ENCODE measurements around the gene CAPNS2.

The CAPNS2 gene

DNA sequence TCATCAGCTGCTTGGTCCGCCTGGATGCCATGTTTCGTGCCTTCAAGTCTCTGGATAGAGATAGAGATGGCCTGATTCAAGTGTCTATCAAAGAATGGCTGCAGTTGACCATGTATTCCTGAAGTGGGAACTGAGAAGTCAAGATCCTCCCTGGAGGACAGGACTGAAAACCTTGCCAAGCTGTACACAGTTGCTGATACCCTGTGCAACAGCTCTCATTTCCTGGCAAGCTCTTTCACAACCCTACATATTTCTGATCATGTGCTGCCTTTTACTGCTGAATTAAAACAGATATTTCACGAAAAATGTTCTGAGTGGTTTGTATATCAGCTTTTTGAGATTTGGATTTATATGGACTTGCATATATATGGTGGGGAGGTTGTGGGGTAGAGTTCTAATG lies 898 bp downstream of the CAPNS2 start:
- TF ChIP-seq RAD21 (IDR thresholded peaks at IDR 0.05; ENCODE audit: low read depth): no peak
- TF ChIP-seq TAF1 (IDR thresholded peaks at IDR 0.05; ENCODE audit: low read depth): no peak
- no peak for TF ChIP-seq ZBTB7A (IDR thresholded peaks at IDR 0.05; ENCODE audit: low read depth)
- no peak for TF ChIP-seq YY1 (IDR thresholded peaks at IDR 0.05; ENCODE audit: low read depth)
- TF ChIP-seq, protein P1, sequence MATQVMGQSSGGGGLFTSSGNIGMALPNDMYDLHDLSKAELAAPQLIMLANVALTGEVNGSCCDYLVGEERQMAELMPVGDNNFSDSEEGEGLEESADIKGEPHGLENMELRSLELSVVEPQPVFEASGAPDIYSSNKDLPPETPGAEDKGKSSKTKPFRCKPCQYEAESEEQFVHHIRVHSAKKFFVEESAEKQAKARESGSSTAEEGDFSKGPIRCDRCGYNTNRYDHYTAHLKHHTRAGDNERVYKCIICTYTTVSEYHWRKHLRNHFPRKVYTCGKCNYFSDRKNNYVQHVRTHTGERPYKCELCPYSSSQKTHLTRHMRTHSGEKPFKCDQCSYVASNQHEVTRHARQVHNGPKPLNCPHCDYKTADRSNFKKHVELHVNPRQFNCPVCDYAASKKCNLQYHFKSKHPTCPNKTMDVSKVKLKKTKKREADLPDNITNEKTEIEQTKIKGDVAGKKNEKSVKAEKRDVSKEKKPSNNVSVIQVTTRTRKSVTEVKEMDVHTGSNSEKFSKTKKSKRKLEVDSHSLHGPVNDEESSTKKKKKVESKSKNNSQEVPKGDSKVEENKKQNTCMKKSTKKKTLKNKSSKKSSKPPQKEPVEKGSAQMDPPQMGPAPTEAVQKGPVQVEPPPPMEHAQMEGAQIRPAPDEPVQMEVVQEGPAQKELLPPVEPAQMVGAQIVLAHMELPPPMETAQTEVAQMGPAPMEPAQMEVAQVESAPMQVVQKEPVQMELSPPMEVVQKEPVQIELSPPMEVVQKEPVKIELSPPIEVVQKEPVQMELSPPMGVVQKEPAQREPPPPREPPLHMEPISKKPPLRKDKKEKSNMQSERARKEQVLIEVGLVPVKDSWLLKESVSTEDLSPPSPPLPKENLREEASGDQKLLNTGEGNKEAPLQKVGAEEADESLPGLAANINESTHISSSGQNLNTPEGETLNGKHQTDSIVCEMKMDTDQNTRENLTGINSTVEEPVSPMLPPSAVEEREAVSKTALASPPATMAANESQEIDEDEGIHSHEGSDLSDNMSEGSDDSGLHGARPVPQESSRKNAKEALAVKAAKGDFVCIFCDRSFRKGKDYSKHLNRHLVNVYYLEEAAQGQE (IDR thresholded peaks at IDR 0.05; ENCODE audit: low read depth): no peak
- TF ChIP-seq, protein P2, sequence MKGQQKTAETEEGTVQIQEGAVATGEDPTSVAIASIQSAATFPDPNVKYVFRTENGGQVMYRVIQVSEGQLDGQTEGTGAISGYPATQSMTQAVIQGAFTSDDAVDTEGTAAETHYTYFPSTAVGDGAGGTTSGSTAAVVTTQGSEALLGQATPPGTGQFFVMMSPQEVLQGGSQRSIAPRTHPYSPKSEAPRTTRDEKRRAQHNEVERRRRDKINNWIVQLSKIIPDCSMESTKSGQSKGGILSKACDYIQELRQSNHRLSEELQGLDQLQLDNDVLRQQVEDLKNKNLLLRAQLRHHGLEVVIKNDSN (IDR thresholded peaks at IDR 0.05): no peak
- no peak for TF ChIP-seq EGR1 (IDR thresholded peaks at IDR 0.05)
- no peak for TF ChIP-seq CEBPB (IDR thresholded peaks at IDR 0.05)
- TF ChIP-seq TCF12 (IDR thresholded peaks at IDR 0.05; ENCODE audit: low read depth): no peak

DNA sequence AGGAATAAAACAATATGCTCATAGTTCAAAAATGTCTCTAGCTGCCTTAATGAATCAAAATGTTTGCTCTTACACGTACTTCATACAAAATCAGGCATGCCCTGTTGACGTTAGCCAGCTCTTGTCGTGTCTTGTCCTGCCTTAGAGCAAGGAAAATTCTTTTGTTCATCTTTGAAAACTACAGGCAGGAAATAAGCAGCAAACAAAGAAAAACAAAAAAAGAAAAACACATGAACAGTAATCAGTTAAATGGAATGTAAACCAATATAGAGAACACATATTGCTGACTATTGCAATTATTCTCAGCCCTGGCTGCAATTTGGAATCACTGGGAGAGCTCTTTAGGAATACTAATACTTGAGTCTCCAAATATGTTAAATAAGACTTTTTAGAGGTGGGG lies 1.7 kb downstream of the CAPNS2 start:
- TF ChIP-seq TCF12 (IDR thresholded peaks at IDR 0.05; ENCODE audit: low read depth) (no peak), CEBPB (IDR thresholded peaks at IDR 0.05) (no peak)

DNA sequence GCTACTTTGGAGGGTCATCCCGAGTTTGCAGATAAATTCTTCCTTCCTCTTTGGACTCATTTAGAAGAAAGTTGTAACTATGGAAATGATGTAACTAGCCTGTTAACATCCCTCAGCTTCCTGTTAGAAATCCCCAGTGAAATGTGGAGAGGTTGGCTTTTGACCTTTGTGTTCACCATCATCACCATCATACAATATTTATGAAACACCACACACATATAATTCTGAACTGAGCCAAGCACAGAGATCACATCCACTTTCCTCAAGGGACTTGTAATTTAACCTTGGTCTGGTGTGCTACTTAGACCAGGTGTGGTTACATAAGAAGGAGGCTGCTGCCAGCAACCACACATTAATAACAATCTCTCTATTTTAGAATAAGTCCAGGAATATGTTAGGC lies 2.5 kb downstream of the CAPNS2 start:
- TF ChIP-seq YY1 (IDR thresholded peaks at IDR 0.05; ENCODE audit: low read depth): no peak
- TF ChIP-seq RAD21 (IDR thresholded peaks at IDR 0.05; ENCODE audit: low read depth): no peak
- TF ChIP-seq NFIC (IDR thresholded peaks at IDR 0.05): no peak
- no peak for TF ChIP-seq TEAD4 (IDR thresholded peaks at IDR 0.05)
- no peak for TF ChIP-seq CEBPB (IDR thresholded peaks at IDR 0.05)
- TF ChIP-seq TCF12 (IDR thresholded peaks at IDR 0.05; ENCODE audit: low read depth): no peak
- no peak for TF ChIP-seq CREB1 (IDR thresholded peaks at IDR 0.05; ENCODE audit: low read depth)
- TF ChIP-seq, protein P3, sequence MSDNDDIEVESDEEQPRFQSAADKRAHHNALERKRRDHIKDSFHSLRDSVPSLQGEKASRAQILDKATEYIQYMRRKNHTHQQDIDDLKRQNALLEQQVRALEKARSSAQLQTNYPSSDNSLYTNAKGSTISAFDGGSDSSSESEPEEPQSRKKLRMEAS (IDR thresholded peaks at IDR 0.05): no peak

DNA sequence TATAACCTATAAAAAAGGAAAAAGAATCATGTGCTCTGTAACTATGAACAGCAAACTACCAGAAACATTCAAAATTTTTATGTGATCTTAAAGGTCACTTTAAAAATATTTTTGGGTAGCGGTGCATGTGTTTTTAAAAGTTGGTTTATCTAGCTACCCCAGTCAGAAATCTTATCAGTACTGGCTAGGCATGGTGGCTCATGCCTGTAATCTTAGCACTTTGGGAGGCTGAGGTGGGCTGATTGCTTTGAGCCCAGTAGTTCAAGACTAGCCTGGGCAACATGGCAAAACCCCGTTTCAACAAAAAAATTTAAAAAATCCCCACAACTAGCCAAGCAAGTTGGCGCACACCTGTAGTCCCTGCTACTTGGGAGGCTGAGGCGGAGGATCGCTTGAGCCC lies 3.7 kb downstream of the CAPNS2 start:
- TF ChIP-seq RAD21 (IDR thresholded peaks at IDR 0.05; ENCODE audit: low read depth) (no peak), NFIC (IDR thresholded peaks at IDR 0.05) (no peak), FOXM1 (IDR thresholded peaks at IDR 0.05; ENCODE audit: borderline replicate concordance, low read depth) (no peak), CREB1 (IDR thresholded peaks at IDR 0.05; ENCODE audit: low read depth) (no peak), TEAD4 (IDR thresholded peaks at IDR 0.05) (no peak), TCF12 (IDR thresholded peaks at IDR 0.05; ENCODE audit: low read depth) (no peak), EGR1 (IDR thresholded peaks at IDR 0.05) (no peak), EP300 (IDR thresholded peaks at IDR 0.05; ENCODE audit: borderline replicate concordance) (no peak), ZBTB7A (IDR thresholded peaks at IDR 0.05; ENCODE audit: low read depth) (no peak)

DNA sequence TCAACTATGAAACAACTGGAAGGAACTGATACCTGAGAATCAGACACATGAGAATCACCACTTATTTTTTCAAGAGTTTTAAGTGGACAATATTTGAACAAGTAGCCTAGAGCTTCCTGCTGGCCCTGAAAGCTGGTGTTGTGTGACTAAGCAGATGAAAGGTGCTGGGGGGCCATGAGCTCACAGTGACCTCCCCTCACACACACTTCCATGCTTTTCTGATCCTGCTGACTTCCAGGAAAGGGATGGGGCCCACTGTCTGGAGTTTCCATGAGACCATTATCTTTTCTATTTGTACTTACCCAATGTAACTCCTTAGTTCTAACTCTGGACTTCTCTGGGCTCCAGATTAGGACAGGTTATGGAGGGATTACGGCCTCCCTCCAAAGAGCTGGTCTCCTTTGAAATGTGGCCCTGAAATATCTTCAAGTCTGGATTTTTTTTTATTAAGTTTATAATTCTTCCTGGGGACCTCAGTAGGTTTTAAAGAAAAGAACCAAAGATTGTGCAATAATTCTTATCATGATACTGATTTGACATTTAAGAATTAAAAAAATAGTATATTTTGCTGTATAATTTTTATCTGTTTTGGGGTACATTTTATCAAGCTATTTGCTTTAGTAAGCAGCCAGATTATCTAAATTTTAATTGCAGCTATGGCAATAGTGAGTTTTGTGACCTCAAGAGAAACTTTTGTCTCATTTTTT lies 4.9 kb downstream of the CAPNS2 start:
- no peak for TF ChIP-seq CEBPB (IDR thresholded peaks at IDR 0.05)
- no peak for TF ChIP-seq RAD21 (IDR thresholded peaks at IDR 0.05; ENCODE audit: low read depth)
- no peak for TF ChIP-seq EGR1 (IDR thresholded peaks at IDR 0.05)
- TF ChIP-seq TEAD4 (IDR thresholded peaks at IDR 0.05): no peak
- TF ChIP-seq, protein P1 (IDR thresholded peaks at IDR 0.05; ENCODE audit: low read depth): no peak
- no peak for TF ChIP-seq CREB1 (IDR thresholded peaks at IDR 0.05; ENCODE audit: low read depth)
- no peak for TF ChIP-seq EP300 (IDR thresholded peaks at IDR 0.05; ENCODE audit: borderline replicate concordance)
- TF ChIP-seq, protein P3 (IDR thresholded peaks at IDR 0.05): no peak
- TF ChIP-seq ZBTB7A (IDR thresholded peaks at IDR 0.05; ENCODE audit: low read depth): no peak
- TF ChIP-seq TAF1 (IDR thresholded peaks at IDR 0.05; ENCODE audit: low read depth): no peak
- TF ChIP-seq, protein P2 (IDR thresholded peaks at IDR 0.05): no peak
- no peak for TF ChIP-seq NFIC (IDR thresholded peaks at IDR 0.05)
- TF ChIP-seq FOXM1 (IDR thresholded peaks at IDR 0.05; ENCODE audit: borderline replicate concordance, low read depth): no peak
- no peak for TF ChIP-seq YY1 (IDR thresholded peaks at IDR 0.05; ENCODE audit: low read depth)
- TF ChIP-seq TCF12 (IDR thresholded peaks at IDR 0.05; ENCODE audit: low read depth): no peak

DNA sequence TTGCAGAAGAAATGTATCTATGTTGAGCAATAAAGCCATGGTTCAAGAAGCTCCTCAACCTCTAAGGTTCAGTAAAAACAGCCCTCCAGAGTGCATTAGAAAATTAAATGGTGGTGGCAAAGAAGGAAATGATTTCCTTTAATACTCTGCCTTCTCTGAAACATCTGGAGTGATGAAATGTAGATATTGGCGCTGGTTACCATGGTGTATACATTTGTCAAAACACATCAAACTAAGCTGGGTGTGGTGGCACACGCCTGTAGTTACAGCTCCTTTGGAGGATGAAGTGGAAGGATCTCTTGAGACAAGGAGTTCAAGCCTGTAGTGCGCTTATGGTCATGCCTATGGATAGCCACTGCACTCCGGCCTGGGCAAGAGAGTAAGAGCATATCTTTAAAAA lies 6.0 kb downstream of the CAPNS2 start:
- no peak for TF ChIP-seq EGR1 (IDR thresholded peaks at IDR 0.05)
- TF ChIP-seq, protein P2 (IDR thresholded peaks at IDR 0.05): no peak
- TF ChIP-seq RAD21 (IDR thresholded peaks at IDR 0.05; ENCODE audit: low read depth): no peak
- TF ChIP-seq, protein P1 (IDR thresholded peaks at IDR 0.05; ENCODE audit: low read depth): no peak
- no peak for TF ChIP-seq TCF12 (IDR thresholded peaks at IDR 0.05; ENCODE audit: low read depth)
- TF ChIP-seq, protein P3 (IDR thresholded peaks at IDR 0.05): no peak
- no peak for TF ChIP-seq YY1 (IDR thresholded peaks at IDR 0.05; ENCODE audit: low read depth)
- TF ChIP-seq EP300 (IDR thresholded peaks at IDR 0.05; ENCODE audit: borderline replicate concordance): no peak
- no peak for TF ChIP-seq CREB1 (IDR thresholded peaks at IDR 0.05; ENCODE audit: low read depth)
- no peak for TF ChIP-seq TAF1 (IDR thresholded peaks at IDR 0.05; ENCODE audit: low read depth)
- TF ChIP-seq FOXM1 (IDR thresholded peaks at IDR 0.05; ENCODE audit: borderline replicate concordance, low read depth): no peak
- TF ChIP-seq NFIC (IDR thresholded peaks at IDR 0.05): no peak
- no peak for TF ChIP-seq ZBTB7A (IDR thresholded peaks at IDR 0.05; ENCODE audit: low read depth)
- no peak for TF ChIP-seq TEAD4 (IDR thresholded peaks at IDR 0.05)
- TF ChIP-seq CEBPB (IDR thresholded peaks at IDR 0.05): no peak
